Activated CD8-positive, alpha-beta memory T cell treated with anti-CD3 and anti-CD28 coated beads, Interleukin-2, amount 50 U/mL, for 1 hour (primary cell): ENCODE measurements around the gene FBLN1.
"Not testable (repeated sequence)": the region's sequence is repeated elsewhere in the genome, so short reads cannot be mapped to it uniquely, and the experiment has no call there.

ENCODE experiments used
- DNase-seq: peaks from one replicate; pipeline ENCODE4 v3.0.0-alpha.2; 2020; ENCODE audit errors: extremely low read depth

FBLN1 gene

GRCh38 chr22:45526768-45527360, 24.2 kb downstream of the FBLN1 start:
- no peak for DNase-seq

- DNase-seq: no peak
Measured at GRCh38 chr22:45527456-45527855, 24.8 kb downstream of the FBLN1 start.

DNA sequence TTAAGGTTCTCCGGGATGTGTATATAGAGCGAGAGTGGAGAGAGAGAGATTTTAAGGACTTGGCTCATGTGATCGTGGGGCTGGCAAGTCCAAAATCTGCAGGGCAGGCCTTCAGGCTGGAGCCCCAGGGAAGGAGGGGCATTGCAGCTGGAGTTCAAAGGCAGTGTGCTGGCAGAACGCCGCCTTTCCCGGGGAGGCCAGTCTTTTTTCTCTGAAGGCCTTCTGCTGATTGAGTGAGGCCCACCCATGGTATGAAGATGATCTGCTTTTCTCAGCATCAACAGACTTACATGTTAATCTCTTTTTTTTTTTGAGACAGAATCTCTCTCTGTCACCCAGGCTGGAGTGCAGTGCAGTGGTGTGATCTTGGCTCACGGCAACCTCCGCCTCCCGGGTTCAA, 25.4 kb downstream of the FBLN1 start:
- no peak for DNase-seq

DNA sequence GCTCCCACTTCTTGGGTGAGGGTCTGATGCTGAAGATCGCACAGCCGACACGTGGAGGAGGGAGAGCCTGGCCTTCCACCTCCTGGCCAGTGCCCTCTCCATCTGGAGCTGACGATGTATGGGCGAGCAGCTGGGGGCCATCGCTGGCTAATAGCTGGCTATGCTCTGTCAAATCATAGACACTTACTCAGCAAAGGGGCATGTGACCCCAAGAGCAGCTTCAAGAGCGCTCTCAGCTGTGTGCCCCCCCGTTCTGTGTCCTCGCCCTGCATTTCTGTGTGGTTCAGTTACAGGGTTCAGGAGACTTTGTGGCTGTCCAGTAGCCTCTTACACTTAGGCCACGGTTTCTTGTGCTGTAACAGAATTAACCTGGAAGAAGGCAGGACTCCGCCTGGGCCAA, 26.4 kb downstream of the FBLN1 start:
- DNase-seq: no peak

DNA sequence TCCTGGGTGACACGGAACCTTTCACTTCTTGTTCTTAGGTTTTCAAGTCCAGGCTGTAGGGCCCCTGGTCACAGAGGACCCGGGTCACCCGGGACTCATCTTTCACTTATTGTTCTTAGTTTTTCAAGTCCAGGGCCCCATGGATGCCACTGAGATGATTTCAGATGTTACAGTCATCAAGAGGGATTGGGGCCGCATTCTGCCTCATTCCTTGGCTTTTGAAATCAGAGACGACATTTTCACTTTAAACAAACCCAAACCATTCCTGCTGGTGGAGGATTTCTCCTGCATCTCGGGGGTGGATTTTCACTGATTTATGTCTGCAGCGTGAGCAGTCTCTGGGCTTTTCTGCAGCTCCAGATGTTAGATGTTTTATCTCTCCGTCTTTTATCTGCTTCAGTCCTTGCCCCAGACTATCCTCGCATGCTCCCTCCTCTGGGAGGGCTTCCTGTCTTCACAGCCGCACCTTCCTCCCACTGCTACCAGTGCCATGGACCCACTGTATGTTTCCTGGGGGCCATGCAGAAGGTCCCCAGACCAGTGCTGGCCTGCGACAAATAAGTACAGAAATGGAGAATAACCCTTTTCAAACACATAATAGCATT, 27.4 kb downstream of the FBLN1 start:
- no peak for DNase-seq

DNA sequence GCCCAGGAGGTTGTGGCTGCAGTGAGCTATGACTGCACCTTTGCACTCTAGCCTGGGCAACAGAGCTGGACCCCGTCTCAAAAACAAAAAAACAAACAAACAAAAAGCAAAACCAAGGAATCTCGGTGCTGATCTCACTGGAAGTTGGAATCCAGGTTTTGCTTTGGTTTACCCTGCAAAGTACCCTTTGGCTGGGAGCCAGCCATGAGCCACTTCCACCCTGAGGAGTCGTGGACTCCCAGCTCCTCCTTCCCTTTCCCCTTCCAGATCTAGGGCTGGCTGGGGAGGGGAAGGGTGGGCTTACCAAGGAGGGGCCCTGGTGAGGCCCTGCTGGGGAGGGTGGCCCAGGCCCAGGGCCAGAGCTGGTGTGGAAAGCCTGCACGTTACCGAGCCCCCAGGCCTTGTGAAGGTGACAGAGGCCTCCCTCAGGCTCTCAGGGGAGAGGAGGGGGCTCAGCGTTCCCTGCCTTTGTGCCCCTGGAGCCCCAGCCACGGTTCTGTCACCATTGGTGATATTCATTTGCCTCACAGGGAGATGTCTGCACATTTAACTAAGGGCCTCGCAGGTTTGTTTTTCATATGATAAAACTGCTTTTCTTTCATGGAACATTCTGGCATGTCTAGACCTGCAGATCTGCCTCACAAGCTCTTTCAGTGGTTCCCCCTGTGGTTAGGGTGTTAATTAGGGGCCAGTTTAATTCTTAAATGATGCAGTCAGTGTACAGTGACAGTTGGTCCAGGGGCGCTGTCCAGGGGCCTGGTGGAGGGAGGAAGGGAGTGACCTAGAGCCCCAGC, 29.0 kb downstream of the FBLN1 start:
- no peak for DNase-seq

GRCh38 chr22:45532235-45532631, 29.6 kb downstream of the FBLN1 start:
- DNase-seq: no peak

DNA sequence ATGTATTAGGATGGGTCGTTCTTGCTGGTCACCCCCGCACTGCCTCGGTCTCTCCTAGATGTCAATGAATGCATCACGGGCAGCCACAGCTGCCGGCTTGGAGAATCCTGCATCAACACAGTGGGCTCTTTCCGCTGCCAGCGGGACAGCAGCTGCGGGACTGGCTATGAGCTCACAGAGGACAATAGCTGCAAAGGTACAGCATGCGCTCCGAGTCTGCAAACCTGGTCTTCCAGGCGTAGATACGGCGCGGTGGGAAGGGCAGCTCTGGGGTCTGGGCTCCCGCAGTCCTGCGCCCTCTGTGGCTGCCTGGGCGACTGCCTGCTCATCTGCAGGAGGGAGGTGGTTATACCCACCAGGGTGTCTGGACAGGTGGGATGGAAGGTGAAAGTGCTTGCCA, 31.0 kb downstream of the FBLN1 start:
- no peak for DNase-seq

DNA sequence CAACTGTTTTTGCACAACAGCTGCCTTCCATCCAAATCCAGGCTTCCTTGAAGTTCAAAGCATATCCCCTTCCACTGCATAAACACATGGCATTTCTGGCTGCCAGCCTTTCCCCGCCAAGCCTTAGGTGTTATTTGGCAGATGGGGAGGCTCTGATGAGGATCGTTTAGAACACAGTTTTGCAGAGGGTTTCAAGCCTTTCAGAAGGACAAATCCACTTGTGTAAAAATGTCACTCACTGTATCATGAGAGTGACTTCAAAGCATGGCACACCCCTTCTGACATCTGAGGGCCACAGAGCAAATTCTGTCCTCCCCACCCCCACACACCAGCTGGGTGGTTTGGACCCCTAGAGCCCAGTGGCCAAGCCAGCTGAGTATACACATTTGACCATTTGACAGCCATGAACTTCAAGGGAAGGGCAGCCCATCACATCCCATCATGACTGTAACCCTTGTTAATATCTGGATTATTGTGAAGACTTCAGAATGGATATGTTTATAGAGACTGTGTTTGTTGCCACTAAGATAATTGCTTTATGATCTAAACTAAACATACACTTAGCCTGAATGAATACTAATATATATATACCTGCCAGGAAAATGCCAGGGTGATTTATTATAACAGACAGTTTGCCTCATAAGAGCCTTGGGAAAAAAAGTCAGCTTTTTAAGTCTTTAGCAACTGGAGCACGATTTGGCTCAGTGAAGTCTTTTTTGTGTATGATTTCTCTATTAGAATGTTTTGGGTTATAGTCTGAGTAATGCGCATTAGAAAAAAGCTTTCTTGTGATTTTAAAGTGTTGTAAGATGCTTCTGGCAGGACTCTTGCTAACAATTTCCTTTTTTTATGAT, 31.9 kb downstream of the FBLN1 start:
- DNase-seq: no peak

GRCh38 chr22:45535290-45535689, 32.6 kb downstream of the FBLN1 start:
- no peak for DNase-seq

DNA sequence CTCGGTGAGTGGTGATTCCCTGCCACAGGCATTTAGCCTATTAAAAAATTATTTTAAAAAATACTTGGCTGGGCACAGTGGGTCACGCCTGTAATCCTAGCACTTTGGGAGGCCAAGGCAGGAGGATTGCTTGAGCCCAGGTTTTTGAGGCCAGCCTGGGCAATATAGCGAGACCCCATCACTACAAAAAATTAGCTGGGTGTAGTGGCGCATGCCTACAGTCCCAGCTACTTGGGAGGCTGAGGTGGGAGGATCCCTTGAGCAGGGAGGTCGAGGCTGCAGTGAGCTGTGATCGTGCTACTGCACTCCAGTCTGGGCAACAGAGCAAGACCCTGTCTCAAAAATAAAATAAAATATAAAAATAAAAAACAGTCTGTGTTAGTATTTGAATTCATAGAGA, 33.2 kb downstream of the FBLN1 start:
- not testable (repeated sequence) for DNase-seq

DNA sequence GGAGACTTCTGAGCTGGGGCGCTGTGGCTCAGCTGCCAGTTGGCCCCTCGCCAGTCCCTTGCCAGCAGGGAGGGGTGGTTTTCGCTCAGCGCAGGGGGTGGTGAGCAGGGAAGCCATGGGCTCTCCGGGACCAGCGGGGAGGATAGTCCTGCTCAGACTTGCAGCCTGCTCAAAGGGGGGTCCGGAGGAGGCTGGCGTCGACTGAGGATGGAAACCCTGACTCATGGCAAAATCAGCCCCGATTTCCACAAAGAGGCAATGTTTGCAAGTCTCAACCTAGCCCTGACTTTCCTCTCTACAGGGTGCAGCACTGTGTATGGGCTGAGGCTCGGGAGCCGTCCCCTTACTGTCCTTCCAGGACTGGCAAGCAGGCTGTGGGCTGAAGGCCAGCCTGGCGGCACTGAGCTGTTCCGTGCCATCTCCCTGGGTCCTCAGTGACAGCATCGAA, 35.1 kb downstream of the FBLN1 start:
- DNase-seq: no peak

DNA sequence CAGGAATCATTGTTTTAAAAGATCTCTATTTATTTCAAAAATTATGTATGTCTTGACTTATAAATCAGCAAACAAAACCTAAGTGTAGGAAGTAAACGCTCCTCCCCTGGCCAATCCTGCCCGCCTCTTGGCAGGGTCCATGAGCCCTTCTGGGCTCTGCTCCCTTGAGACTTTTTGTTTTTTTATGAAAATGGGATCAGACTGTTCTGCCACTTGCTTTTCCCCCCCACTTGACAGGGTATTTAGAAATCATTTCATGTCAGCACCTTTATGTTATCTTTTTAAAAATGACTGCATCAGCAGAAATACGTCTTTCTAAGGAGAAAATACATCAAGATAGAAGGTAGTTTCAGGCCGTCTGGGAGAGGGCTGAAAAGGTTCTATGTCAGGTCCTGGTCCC, 35.6 kb downstream of the FBLN1 start:
- DNase-seq: no peak

GRCh38 chr22:45540122-45540521, 37.4 kb downstream of the FBLN1 start:
- no peak for DNase-seq

GRCh38 chr22:45541382-45541979, 38.8 kb downstream of the FBLN1 start:
- no peak for DNase-seq

DNA sequence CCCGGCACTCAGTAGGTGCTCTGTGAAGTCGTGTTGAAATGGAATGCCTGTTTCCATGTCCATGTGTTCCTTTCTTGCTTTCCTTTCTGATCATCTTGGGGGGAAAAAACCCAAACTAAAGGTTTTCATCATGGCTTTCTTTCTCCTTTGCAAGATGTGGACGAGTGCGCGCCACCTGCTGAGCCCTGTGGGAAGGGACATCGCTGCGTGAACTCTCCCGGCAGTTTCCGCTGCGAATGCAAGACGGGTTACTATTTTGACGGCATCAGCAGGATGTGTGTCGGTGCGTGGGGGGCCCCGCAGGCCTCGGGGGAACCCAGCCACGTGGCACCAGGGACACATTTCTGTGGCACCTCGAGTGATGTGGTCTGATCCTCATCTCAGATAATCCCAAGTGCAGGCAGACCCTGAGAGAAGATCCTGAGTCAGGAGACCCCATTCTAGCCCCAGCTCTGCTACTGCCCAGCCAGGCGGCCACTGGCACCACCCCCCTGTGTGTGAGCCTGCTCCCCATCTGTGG, 39.4 kb downstream of the FBLN1 start:
- DNase-seq: no peak

DNA sequence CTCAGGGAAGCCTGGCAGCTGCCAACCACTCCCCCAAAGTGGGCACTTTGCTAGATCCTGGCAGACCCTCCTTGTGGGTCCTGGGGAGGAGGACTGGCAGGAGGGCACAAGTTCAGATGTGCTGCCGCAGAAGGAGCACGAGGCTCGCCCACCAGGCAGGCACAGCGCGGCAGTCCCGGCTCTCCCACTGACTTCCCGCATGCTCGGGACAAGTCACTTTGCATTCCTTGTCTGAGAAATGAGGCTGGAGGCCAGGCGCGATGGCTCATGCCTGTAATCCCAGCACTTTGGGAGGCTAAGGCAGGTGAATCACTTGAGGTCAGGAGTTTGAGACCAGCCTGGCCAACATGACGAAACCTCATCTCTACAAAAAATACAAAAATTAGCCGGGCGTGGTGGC, 40.1 kb downstream of the FBLN1 start:
- not testable (repeated sequence) for DNase-seq

DNA sequence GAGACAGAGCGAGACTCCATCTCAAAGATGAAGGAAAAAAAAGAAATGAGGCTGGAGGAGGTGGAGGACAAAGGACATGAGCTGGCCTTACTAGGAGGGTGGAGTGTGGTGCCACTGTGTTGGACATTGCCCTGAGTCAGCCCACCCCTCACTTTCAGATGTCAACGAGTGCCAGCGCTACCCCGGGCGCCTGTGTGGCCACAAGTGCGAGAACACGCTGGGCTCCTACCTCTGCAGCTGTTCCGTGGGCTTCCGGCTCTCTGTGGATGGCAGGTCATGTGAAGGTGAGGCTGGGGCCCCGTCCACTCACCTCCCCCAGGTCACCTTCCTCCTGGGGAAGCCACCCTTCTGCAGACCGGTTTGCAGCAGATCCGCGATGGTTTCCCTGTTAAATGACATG, 40.6 kb downstream of the FBLN1 start:
- DNase-seq: no peak

DNA sequence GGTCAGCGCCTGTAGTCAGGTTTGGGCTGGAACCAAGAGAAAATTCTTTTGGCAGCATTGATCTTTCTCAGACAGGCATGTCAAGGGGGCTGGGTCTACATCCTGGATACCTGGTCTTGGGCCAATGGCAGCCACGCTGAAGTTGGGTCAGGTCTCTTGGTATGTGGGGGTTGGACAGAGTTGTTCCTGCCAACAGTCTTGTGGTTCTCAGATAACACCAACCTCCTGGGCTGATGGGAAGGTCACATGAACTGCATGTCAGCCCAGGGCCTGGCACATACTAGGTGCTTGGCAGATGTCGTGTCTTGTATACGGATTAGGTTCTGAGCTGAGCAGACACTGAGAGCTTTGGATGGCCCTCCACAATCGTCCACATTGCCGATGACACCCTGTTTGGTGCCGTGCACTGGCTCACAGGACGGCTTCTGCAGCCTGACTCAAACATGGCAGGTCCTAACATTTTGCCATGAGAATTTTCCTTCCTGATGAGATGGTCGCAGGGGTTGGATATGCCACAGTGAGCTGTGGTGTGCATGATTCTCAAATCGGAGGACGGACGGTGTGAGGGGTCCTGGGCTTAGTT, 42.0 kb downstream of the FBLN1 start:
- DNase-seq: no peak

DNA sequence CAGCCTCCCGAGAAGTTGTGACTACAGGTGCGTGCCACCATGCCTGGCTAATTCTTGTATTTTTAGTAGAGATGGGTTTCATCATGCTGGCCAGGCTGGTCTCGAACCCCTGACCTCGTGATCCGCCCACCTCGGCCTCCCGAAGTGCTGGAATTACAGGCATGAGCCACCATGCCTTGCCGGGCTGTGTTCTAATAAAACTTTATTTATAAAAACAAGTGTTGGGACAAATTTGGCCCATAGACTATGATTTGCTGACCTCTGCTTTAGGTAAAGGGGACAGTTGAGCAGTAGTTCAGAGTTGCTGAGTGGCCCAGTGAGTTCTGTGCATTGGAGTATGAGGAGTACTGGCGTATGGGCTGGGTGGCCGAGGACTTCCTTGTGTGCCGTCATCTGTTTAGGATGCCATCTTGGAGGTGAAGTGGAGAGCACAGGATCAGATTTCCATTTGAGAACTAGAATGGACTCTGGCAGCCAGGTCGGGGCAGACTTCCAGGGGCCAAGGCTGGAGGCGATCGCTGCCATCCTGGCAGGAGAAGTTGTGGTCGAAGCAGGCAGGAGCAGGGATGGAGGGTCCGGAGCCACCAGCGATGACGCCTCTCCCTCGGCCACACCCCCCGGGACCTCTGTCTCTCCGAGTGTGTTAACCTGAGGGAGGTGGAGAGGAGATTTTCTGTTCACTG, 43.8 kb downstream of the FBLN1 start:
- DNase-seq: no peak

GRCh38 chr22:45547016-45547345, 44.3 kb downstream of the FBLN1 start:
- DNase-seq: no peak
